DND-41 (cell line): ENCODE results near the gene CLUH.

Experiments used
- ATAC-seq: fragments of 200-7000 bp; cut with Tn5 transposase; 3 replicates; pipeline ENCODE4 v1.9.1; 2021; ENCODE audit warnings: low read depth; ENCODE audit not compliant: insufficient read depth
- DNase-seq: peaks from one replicate; pipeline ENCODE4 v3.0.0-alpha.2; 2020
- H2AFZ ChIP-seq: 2 replicates; pipeline ENCODE4 v1.6.0; 2012; ENCODE audit warnings: low read depth, low read length
- H3K27ac ChIP-seq: 2 replicates; pipeline ENCODE4 v1.5.1; 2012; ENCODE audit warnings: low read length, inconsistent platforms
- H3K27me3 ChIP-seq: fragments of 200-600 bp; sonication (generic); 2 replicates; pipeline ENCODE4 v1.6.0; 2012; ENCODE audit warnings: low read length, mild to moderate bottlenecking, inconsistent platforms; ENCODE audit not compliant: insufficient read depth, poor library complexity
- H3K36me3 ChIP-seq: 2 replicates; pipeline ENCODE4 v1.5.1; 2012; ENCODE audit warnings: low read length, inconsistent platforms; ENCODE audit not compliant: insufficient read depth
- H3K4me1 ChIP-seq: 2 replicates; pipeline ENCODE4 v1.5.1; 2012; ENCODE audit warnings: mild to moderate bottlenecking, low read length; ENCODE audit not compliant: insufficient read depth
- H3K4me2 ChIP-seq: 2 replicates; pipeline ENCODE4 v1.6.0; 2012; ENCODE audit warnings: mild to moderate bottlenecking, moderate library complexity, low read length, inconsistent platforms; ENCODE audit not compliant: insufficient read depth
- H3K4me3 ChIP-seq, 2 experiments: fragments of 200-600 bp in 1 of 2; shearing (Covaris generic) in 1 of 2; 2 replicates each; pipeline ENCODE4 v1.5.1; 2012 to 2016; ENCODE audit warnings: inconsistent platforms in 2 of 2, low read length in 2 of 2, mild to moderate bottlenecking in 2 of 2, low read depth in 1 of 2, moderate library complexity in 1 of 2
- H3K79me2 ChIP-seq: 2 replicates; pipeline ENCODE4 v1.6.0; 2012; ENCODE audit warnings: low read length, inconsistent platforms; ENCODE audit not compliant: insufficient read depth
- H3K9ac ChIP-seq: 2 replicates; pipeline ENCODE4 v1.6.0; 2012; ENCODE audit warnings: low read depth, mild to moderate bottlenecking, inconsistent platforms, low read length, moderate library complexity
- H3K9me3 ChIP-seq: 2 replicates; pipeline ENCODE4 v1.5.1; 2012; ENCODE audit warnings: low read length, moderate library complexity, mild to moderate bottlenecking, inconsistent platforms; ENCODE audit not compliant: insufficient read depth, severe bottlenecking
- H4K20me1 ChIP-seq: 2 replicates; pipeline ENCODE4 v1.6.0; 2012; ENCODE audit warnings: low read length; ENCODE audit not compliant: insufficient read depth
- EZH2 ChIP-seq: IDR thresholded peaks from 3 replicates; pipeline ENCODE4 v1.6.1; 2012; ENCODE audit warnings: borderline replicate concordance, low read depth, mild to moderate bottlenecking, moderate library complexity, low read length, inconsistent platforms; ENCODE audit not compliant: severe bottlenecking
- TF ChIP-seq, protein P1 (sequence below): IDR thresholded peaks from 2 replicates; pipeline ENCODE4 v1.5.1; 2012; ENCODE audit warnings: borderline replicate concordance, low read length, moderate library complexity, mild to moderate bottlenecking; ENCODE audit not compliant: poor library complexity, severe bottlenecking; ENCODE audit errors: extremely low read depth

CLUH gene

GRCh38 chr17:2693561-2694380 is 17.8 kb downstream of the CLUH start:
- DNase-seq (no peak), ATAC-seq (no peak)
- Histone ChIP-seq H3K9ac (no peak overlapping the region), H3K27me3 (no peaks in the 10 kb centered on the region), H3K4me1 (no peaks in the 10 kb centered on the region), H3K9me3 (no peaks in the 10 kb centered on the region), H2AFZ (no peak overlapping the region), H3K79me2 (no peaks in the 10 kb centered on the region), H3K4me3 (no peak overlapping the region), H3K36me3 (peaks cover 82% of the 10 kb centered on the region), H4K20me1 (peaks cover 36% of the 10 kb centered on the region), H3K27ac (no peak overlapping the region), H3K4me2 (no peak overlapping the region)
- TF ChIP-seq, protein P1, sequence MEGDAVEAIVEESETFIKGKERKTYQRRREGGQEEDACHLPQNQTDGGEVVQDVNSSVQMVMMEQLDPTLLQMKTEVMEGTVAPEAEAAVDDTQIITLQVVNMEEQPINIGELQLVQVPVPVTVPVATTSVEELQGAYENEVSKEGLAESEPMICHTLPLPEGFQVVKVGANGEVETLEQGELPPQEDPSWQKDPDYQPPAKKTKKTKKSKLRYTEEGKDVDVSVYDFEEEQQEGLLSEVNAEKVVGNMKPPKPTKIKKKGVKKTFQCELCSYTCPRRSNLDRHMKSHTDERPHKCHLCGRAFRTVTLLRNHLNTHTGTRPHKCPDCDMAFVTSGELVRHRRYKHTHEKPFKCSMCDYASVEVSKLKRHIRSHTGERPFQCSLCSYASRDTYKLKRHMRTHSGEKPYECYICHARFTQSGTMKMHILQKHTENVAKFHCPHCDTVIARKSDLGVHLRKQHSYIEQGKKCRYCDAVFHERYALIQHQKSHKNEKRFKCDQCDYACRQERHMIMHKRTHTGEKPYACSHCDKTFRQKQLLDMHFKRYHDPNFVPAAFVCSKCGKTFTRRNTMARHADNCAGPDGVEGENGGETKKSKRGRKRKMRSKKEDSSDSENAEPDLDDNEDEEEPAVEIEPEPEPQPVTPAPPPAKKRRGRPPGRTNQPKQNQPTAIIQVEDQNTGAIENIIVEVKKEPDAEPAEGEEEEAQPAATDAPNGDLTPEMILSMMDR, result no peak
- no peak for TF ChIP-seq EZH2

GRCh38 chr17:2692781-2693135 is 18.8 kb downstream of the CLUH start:
- H3K4me2 ChIP-seq, result no peak overlapping the region
- TF ChIP-seq, protein P1, result no peak
- no peak for TF ChIP-seq EZH2
- ATAC-seq, result no peak
- H3K9ac ChIP-seq, result no peak overlapping the region
- H3K79me2 ChIP-seq, result no peaks in the 10 kb centered on the region
- no peak overlapping the region for H2AFZ ChIP-seq
- no peaks in the 10 kb centered on the region for H3K9me3 ChIP-seq
- DNase-seq, result no peak
- H3K4me3 ChIP-seq, result no peak overlapping the region
- peaks cover 36% of the 10 kb centered on the region for H4K20me1 ChIP-seq
- H3K27me3 ChIP-seq, result no peaks in the 10 kb centered on the region
- H3K36me3 ChIP-seq, result peaks cover 78% of the 10 kb centered on the region
- no peak overlapping the region for H3K27ac ChIP-seq
- no peaks in the 10 kb centered on the region for H3K4me1 ChIP-seq

DNA sequence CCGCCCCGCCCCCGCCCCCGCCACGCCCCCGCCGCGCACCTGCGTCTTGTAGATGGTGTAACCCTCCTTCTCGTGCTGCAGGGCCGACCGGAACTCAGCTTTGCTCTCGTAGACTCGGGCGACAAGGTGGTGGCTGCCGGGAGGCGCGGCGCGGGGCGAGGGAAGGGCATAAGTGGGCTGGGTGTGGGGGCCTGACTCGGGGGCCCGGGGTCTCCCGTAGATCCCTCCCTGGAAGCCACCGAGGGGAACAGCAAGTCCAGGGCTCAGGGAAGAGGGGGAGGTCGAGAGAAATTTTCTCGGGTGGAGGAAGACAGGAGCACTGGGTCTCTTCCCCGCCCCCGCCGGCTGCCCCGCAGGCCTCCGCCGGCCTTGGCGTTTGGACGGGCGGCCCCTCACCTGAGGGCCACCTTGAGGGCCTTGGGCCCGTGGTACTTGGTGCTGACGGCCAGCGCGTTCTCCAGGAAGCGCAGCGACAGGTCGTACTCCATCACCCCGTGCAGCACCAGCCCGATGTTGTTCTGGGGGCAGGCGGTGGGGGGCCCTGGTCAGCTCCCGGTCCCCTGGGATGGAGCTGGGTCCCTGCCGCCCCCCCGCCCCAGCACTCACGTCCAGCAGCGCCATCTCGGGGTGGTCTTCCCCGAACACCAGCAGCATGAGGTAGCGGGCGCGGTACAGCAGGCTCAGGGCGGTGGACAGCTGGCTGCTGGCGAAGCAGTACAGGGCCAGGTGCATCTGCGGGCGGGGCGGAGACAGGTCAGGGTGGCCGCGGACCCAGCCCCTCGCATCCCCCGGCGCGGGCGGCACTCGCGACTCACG is 19.4 kb downstream of the CLUH start:
- no peak overlapping the region for H2AFZ ChIP-seq
- TF ChIP-seq, protein P1, result no peak
- TF ChIP-seq EZH2, result no peak
- H3K9ac ChIP-seq, result no peak overlapping the region
- no peaks in the 10 kb centered on the region for H3K9me3 ChIP-seq
- DNase-seq (no peak), ATAC-seq (no peak)
- H3K4me3 ChIP-seq, result no peak overlapping the region
- no peaks in the 10 kb centered on the region for H3K79me2 ChIP-seq
- no peaks in the 10 kb centered on the region for H3K4me1 ChIP-seq
- H3K4me2 ChIP-seq, result no peak overlapping the region
- H3K27me3 ChIP-seq, result no peaks in the 10 kb centered on the region
- no peak overlapping the region for H3K27ac ChIP-seq
- H4K20me1 ChIP-seq, result peaks cover 37% of the 10 kb centered on the region
- H3K36me3 ChIP-seq, result peaks cover 72% of the 10 kb centered on the region
